Measurements from ENCODE around the gene KCNQ1.

DNA sequence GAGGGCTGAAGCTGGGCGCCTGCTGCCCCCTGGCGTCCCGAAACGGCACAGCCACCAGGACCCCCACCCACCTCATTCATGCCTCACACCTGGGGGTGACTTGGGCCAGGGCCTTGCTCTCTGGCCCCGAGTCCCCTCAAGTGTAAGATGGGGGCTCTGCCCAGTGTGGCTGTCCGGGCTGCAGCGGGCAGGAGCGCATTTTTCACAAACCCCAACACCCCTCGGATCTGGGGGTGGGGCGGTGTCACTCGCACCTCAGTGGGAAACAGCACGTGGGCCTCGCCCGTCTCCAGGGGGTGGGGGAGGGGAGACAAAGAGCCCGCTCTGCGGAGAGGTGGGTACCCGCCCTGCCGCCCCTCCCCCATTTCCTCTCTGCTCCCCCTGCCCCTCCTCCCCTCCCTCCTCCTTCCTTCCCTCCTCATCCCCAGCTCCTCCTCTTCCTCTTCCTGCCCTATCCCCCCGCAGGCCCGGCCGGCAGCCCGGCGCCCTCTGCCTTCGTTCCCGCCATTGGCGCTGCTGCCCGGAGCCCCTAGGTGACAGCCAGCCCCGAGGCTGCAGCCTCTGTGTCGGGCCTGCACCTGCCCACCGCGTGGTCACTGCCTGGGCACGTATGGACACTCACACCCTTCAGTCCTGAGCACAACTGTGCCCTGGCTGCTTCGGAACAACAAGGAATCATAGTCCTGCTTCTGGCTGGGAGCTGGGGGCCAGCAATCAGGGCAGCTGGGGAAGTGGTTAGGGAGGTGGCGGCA, 447.6 kb downstream of the KCNQ1 start:
- TF ChIP-seq, protein P1, sequence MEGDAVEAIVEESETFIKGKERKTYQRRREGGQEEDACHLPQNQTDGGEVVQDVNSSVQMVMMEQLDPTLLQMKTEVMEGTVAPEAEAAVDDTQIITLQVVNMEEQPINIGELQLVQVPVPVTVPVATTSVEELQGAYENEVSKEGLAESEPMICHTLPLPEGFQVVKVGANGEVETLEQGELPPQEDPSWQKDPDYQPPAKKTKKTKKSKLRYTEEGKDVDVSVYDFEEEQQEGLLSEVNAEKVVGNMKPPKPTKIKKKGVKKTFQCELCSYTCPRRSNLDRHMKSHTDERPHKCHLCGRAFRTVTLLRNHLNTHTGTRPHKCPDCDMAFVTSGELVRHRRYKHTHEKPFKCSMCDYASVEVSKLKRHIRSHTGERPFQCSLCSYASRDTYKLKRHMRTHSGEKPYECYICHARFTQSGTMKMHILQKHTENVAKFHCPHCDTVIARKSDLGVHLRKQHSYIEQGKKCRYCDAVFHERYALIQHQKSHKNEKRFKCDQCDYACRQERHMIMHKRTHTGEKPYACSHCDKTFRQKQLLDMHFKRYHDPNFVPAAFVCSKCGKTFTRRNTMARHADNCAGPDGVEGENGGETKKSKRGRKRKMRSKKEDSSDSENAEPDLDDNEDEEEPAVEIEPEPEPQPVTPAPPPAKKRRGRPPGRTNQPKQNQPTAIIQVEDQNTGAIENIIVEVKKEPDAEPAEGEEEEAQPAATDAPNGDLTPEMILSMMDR (IDR thresholded peaks at IDR 0.05) = peak; percentile 85 to 96 (median 96)
- TF ChIP-seq POLR2A (IDR thresholded peaks at IDR 0.05) = peak; percentile 14
